NK-92 (cell line): ENCODE results near the gene ZNF564.
"Not testable (repeated sequence)": the region's sequence is repeated elsewhere in the genome, so short reads cannot be mapped to it uniquely, and the experiment has no call there.

Experiments
- DNase-seq: peaks from one replicate; lab custom pipeline; 2025; ENCODE audit not compliant: unreplicated experiment; lab: John Stamatoyannopoulos, UW

ZNF564 gene

GRCh38 chr19:12551060-12551832 is at the start of gene ZNF564:
Gene ZNF564, minus strand, starts transcription at chr19:12551482. Its CDS starts 150 bp downstream, at chr19:12551332.
- DNase-seq, result peak; percentile 78

- DNase-seq, result no peak
These were observed 46.3 kb upstream of the ZNF564 start for GRCh38 chr19:12597594-12597993.

DNA sequence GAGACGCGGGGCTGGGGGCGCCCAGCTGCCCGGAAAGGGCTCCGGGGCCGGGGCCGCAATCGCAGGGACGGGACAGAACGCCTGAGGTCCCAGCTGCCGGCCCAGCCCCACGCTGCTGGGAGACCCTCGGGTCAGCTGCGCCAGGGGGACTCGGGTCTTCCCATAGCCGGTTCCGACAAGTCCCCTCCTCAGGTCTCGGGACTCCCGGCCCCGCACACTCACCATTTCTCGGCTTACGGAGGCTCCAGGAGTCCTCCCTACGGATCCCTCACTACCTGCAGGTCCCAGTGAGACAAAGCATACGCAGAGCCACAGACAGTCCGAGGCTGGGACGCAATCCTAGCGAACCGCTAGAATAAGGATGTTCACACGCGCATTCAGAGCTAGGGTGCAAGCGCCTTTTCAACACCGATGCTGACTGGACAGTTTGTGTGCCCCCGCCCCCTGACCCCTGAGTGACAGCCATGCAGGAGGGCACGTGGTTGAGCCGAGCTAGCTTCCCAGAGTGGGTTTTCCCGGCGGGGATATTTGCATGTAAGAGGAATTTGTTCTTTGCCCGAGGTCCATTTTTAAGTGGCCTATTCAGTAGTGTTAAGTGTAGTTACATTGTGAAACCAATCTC is 45.8 kb upstream of the ZNF564 start:
- DNase-seq, result no peak

DNA sequence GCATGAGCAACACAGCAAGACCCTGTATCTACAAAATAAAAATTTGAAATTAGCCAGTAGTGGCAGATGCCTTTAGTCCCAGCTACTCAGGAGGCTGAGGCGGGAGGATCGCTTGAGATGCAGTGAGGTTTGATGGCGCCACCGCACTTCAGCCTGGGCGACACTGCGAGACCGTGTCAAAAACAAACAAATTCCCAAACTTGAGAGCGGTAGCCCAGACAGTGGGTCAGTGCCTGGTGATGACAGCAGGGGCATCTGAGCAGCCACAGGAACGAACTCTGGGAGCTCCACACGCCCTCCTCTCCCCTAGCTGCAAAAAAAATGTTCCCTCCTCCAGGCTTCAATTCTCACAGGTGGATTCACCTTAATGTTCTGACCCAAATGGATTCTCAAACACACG is 45.2 kb upstream of the ZNF564 start:
- no peak for DNase-seq

DNA sequence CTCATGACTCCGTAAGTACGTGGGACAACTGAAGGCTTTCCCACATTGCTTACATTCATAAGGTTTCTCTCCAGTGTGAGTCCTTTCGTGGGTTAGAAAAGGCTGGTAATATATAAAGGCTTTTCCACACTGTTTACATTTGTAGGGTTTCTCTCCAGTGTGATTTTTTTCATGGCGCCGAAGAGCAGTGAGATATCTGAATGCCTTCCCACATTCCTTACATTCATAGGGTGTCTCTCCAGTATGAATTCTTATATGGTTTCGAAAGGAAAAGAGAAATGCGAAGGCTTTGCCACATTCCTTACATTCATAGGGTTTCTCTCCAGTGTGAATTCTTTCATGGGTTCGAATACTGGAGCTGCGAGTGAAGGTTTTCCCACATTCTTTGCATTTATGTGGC is 29.8 kb upstream of the ZNF564 start:
- no peak for DNase-seq

DNA sequence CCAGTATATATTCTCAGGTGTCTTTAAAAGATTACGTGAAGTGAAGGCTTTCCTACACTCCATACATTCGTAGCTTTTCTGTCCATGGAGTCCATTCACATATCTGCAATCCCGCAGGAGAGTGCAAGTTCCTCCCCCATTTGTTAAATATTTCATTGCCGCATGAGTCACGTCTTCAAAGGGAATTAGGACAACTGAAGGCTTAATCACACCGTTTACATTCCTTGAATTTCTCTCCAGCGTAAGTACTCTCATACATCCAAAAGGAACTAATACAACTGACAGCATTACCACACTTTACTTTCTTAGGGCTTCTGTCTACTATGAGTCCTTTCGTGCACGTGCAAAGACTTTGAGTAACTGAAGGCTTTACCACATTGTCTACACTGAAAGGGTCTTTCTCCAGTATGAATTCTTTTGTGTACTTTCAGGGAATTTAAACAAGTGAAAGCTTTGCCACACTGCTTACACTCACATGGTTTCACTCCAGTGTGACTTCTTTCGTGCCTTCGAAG is 29.0 kb upstream of the ZNF564 start:
- no peak for DNase-seq

DNA sequence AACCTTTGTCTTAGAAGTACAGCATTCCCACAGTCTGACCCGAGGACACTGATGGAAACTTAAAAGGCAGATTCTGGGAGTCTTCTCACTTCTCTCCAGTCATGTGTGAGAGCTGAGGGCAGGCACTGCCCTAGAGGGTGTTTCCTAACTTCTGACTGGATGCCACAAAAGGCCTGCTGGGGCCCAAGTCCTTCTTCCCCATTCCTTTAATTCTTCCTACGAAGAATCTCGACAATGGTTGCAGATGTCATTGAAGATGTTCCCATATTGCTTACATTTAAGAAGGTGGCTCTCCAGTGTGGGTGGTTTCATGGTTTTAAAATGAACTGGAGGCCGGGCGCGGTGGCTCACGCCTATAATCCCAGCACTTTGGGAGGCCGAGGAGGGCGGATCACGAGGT is 27.4 kb upstream of the ZNF564 start:
- DNase-seq, result no peak

DNA sequence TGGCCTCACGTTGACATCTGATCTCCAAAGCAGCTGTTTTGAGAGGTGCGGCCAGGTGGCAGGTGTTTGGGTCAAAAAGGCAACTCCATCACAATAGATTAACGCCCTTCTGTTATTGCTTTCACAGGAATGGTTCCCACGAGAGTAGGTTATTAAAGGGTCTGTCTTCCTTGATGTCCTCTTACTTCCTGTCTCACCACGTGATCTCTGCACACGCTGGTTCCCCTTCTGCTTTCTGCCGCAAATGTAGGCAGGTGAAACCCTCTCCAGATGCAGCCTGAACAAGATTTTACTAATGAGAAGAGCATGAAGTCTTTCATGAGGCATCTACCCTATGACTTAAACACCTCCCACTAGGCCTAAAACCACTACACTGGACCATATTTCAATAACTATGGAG is 22.8 kb upstream of the ZNF564 start:
- DNase-seq, result no peak

DNA sequence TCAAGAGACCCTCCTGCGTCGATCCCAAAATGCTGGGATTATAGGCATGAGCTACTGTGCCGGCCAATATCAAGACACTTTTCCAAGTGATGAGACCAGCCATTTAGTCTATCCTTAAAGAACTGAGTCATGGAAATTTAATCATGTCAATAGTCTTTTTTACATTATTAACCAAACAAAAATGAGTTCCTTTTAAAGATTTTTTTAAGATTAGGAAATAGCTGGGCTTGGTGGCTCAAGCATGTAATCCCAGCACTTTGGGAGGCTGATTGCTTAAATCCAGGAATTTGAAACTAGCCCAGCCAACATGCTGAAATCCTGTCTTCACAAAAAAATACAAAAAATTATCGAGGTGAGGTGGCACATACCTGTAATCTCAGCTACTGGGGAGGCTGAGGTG is 16.7 kb upstream of the ZNF564 start:
- no peak for DNase-seq

GRCh38 chr19:12566380-12566779 is 15.1 kb upstream of the ZNF564 start:
- DNase-seq, result not testable (repeated sequence)

DNA sequence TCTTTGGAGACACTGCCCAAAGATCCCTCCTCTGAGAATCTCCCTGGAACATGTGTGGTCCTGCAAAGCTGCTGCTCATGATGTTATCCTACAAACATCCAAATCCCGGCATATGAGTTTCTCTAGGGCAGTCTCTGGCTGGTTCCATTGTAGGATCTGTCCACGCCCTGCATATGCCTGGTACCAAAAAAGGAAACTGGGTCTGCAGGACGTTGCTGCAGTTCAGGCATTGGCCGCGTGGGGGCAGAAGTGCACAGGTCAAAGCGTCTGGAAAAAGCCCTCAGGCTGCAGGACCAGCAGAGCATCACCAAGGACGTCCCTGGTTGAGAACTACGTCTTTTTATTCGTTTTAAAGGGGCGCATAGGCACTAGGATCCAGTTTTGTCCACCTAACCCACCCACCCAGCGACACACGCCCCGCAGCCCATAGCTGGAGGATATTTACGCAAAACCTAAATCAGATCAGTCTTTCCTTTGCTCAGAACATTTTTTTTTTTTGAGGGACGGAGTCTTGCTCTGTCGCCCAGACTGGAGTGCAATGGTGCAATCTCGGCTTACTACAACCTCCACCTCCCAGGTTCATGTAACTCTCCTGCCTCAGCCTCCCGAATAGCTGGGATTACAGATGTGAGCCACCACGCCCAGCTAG is 12.9 kb upstream of the ZNF564 start:
- peak; percentile 58 for DNase-seq

DNA sequence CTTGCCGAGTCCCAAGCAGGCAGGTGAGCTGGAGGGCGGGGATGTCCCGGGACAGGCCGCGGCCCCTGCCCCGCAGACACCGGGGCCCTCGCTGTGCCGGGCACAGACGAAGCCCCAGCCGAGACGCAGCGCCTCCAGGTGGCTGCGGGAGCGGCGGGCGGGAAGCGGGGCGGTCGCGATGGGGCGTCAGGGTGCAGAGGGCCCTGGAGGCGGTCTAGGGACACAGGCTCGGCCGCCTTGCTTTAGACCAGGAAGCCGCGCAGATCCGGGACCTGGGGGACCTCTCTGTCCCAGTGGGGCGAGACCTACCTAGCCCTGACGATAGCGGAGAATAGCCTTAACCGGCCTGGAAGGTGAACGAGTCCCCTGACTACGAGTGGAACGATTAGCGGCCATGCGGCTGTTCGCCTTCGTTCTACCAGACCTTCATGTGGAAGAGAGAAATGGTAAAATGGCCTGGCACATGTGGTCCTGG is 4.2 kb upstream of the ZNF564 start:
- DNase-seq, result no peak

DNA sequence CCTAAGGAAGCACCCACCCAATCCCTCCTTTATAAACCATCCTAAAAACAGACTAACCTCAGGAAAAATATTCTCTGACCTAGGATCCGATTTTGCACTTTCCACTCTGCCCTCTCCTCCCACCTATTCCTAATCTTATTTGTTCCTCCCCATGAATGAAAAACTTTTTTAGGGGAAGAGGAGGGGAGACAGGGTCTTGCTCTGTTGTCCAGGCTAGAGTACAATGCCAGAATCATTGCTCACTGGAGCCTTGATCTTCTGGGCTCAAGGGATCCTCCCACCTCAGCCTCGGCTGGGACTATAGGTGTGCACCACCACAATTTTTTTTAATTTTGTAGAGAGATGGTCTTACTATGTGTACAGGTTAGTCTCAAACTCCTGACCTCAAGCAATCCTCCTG is 4.4 kb downstream of the ZNF564 start:
- no peak for DNase-seq

- DNase-seq, result no peak
These were observed 5.2 kb downstream of the ZNF564 start for GRCh38 chr19:12546068-12546467.

GRCh38 chr19:12545267-12545666 is 6.0 kb downstream of the ZNF564 start:
- DNase-seq, result no peak

DNA sequence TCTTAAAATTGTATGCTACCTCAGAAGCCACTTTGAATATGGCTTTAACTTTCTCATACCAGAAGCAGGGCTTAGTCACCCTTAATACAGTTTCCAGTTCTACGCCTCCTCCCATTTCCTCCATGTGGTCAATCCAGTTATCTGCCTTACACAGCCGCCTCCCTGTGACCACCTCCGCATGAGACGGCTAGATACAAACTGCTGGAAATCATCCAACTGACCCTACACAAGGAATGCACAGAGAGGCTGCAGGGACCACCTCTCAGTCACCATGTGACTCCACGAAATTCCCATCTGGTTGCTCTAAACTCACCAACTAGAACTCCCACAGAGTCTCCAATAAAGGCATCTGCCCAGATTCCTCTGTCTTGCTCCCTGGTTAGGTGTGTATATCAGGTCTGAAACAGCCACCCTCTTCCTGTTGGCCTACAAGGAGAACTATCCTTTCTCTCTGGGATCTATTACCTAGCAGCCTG is 6.8 kb downstream of the ZNF564 start:
- DNase-seq, result no peak

DNA sequence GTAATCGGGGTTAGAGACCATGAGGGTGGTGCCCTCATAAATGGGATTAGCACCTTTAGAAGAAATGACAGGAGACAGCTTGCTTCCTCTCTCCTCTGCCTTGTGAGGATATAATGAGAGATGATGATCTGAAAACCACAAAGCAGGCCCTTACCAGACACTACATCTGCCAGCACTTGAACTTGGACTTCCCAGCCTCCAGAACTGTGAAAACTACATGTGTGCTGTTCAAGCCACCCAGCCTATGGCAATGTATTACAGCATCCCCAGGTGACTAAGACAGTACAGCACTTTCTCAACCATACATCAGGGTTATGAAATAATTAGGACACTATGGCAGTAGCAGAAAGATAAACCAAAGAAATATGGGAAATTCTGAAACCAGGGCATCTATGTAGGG is 7.4 kb downstream of the ZNF564 start:
- DNase-seq, result no peak

- DNase-seq, result no peak
These were observed 24.0 kb downstream of the ZNF564 start for GRCh38 chr19:12527034-12527836.

GRCh38 chr19:12526542-12526941 is 24.7 kb downstream of the ZNF564 start:
- DNase-seq, result no peak

GRCh38 chr19:12521996-12522395 is 29.3 kb downstream of the ZNF564 start:
- DNase-seq, result no peak

GRCh38 chr19:12513531-12514061 is 37.7 kb downstream of the ZNF564 start:
- no peak for DNase-seq
